SK-N-SH (cell line): ENCODE measurements around the gene PTBP1.

Experiments
- POLR2AphosphoS5 ChIP-seq: IDR thresholded peaks from 2 replicates; pipeline ENCODE4 v1.6.1; 2012; ENCODE audit warnings: low read depth, low read length
- TF ChIP-seq, protein P1 (sequence below): IDR thresholded peaks from 2 replicates; pipeline ENCODE4 v1.6.1; 2012; ENCODE audit warnings: mild to moderate bottlenecking, low read depth, low read length, moderate library complexity
- TF ChIP-seq, protein P2 (sequence below): fragments of 200-600 bp; sonication (generic); IDR thresholded peaks from 2 replicates; pipeline ENCODE4 v1.6.1; 2017; ENCODE audit warnings: antibody characterized with exemption, mild to moderate bottlenecking, moderate library complexity

DNA sequence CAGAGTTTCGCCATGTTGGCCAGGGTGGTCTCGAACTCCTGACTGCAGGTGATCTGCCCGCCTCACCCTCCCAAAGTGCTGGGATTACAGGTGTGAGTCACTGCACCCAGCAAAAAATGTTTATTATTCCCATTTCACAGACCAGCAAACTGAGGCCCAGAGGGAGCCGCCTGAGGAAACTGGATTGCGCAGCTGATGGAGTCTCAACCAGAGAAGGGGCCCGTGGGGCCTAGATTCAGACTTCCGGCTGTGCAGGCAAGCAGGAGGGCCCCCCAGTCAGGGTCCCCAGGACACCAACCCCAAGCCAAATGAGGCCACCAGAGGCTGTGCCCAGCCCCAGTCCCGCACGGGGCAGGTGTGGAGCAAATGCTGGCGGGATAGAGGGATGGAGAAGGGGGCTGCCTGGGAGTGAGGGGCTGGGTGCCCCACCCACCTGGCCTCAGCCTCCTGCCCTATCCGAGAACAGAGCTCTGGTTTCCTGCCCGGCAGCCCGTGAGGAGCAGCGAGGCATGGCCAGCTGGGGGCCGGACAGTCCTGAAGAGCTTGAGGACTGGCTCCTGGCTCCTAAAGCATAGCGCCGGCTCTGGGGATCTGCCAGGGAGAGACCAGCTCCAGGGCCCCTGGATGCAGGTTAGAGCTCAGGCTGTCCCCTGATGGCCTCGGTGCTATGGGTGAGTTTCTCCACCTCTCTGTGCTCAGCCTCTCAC lies 24.4 kb upstream of the PTBP1 start:
- TF ChIP-seq, protein P1, sequence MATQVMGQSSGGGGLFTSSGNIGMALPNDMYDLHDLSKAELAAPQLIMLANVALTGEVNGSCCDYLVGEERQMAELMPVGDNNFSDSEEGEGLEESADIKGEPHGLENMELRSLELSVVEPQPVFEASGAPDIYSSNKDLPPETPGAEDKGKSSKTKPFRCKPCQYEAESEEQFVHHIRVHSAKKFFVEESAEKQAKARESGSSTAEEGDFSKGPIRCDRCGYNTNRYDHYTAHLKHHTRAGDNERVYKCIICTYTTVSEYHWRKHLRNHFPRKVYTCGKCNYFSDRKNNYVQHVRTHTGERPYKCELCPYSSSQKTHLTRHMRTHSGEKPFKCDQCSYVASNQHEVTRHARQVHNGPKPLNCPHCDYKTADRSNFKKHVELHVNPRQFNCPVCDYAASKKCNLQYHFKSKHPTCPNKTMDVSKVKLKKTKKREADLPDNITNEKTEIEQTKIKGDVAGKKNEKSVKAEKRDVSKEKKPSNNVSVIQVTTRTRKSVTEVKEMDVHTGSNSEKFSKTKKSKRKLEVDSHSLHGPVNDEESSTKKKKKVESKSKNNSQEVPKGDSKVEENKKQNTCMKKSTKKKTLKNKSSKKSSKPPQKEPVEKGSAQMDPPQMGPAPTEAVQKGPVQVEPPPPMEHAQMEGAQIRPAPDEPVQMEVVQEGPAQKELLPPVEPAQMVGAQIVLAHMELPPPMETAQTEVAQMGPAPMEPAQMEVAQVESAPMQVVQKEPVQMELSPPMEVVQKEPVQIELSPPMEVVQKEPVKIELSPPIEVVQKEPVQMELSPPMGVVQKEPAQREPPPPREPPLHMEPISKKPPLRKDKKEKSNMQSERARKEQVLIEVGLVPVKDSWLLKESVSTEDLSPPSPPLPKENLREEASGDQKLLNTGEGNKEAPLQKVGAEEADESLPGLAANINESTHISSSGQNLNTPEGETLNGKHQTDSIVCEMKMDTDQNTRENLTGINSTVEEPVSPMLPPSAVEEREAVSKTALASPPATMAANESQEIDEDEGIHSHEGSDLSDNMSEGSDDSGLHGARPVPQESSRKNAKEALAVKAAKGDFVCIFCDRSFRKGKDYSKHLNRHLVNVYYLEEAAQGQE = no peak
- TF ChIP-seq, protein P2, sequence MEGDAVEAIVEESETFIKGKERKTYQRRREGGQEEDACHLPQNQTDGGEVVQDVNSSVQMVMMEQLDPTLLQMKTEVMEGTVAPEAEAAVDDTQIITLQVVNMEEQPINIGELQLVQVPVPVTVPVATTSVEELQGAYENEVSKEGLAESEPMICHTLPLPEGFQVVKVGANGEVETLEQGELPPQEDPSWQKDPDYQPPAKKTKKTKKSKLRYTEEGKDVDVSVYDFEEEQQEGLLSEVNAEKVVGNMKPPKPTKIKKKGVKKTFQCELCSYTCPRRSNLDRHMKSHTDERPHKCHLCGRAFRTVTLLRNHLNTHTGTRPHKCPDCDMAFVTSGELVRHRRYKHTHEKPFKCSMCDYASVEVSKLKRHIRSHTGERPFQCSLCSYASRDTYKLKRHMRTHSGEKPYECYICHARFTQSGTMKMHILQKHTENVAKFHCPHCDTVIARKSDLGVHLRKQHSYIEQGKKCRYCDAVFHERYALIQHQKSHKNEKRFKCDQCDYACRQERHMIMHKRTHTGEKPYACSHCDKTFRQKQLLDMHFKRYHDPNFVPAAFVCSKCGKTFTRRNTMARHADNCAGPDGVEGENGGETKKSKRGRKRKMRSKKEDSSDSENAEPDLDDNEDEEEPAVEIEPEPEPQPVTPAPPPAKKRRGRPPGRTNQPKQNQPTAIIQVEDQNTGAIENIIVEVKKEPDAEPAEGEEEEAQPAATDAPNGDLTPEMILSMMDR = no peak
- no peak for TF ChIP-seq POLR2AphosphoS5
